Smooth muscle cell of the pulmonary artery (primary cell): ENCODE measurements around the gene CCSER2. TPM values are rescaled to one million over a fixed set of nuclear protein-coding genes. Genes with fewer than 3 reads are reported as not detected.

ENCODE experiments used
- total RNA-seq: library from RNA; depleted of rRNA; stranded (reverse); fragments of >200 nt; gene quantifications from 2 replicates; pipeline ENCODE4 v1.2.3, GENCODE V29; 2014

CCSER2 gene
- total RNA-seq: 30.2 and 32.5 TPM in 2 replicates

GRCh38 chr10:84328418-84329195 lies at the start of gene CCSER2:
CCSER2 (plus strand) TSS chr10:84328589; CDS start chr10:84371053, 42,464 bp downstream.

Other genes with a start within 250 kb of the CCSER2 start
- 172 and 189 TPM in 2 replicates for gene GHITM, start 189.1 kb upstream of the CCSER2 start, total RNA-seq
- not detected in 2 replicates for gene GPR15LG, start 154.8 kb upstream of the CCSER2 start, total RNA-seq
- under 0.01 and 0.20 TPM in 2 replicates for gene CDHR1, start 134.1 kb upstream of the CCSER2 start, total RNA-seq
- gene LRIT2, start 103.0 kb upstream of the CCSER2 start, total RNA-seq: not detected in 2 replicates
- gene LRIT1, start 87.0 kb upstream of the CCSER2 start, total RNA-seq: not detected in 2 replicates
- not detected in 2 replicates for gene RGR, start 83.5 kb upstream of the CCSER2 start, total RNA-seq